Measurements from ENCODE around the gene SULT4A1.

DNA sequence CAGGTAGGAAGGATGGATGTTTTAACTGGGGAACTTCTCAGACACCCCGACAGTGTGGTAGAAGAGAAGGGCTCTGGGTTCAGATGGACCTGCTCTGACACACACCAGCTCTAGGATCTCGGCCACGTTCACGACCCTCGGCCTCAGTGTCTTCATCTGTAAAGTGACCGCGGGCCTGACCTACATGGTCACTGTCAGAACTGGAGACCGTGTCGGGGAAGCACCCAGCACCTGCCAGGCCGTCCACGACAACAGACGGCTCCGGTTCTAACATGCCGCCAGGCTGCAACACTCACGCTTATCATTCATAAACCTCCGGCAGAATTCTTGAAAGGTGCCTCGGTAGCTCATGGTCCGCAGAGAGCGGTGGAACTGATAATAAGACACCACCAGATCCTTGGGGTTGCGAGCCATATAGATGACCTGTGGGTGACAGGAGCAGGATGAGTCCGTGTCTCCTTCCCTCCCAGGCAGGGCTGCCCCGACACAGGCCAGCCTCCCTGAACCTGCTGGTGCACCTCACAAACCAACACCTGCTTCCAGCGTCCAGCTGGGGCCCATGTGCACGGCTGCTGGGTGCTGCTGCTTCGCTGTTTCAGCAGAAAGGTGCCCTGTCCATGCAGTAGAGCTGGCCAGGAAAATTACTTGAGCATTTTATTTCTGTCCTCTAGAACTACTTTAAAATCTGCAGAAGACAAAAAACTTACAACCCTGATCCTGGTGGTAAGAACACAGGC, 23.6 kb downstream of the SULT4A1 start:
- TF ChIP-seq, protein P1, sequence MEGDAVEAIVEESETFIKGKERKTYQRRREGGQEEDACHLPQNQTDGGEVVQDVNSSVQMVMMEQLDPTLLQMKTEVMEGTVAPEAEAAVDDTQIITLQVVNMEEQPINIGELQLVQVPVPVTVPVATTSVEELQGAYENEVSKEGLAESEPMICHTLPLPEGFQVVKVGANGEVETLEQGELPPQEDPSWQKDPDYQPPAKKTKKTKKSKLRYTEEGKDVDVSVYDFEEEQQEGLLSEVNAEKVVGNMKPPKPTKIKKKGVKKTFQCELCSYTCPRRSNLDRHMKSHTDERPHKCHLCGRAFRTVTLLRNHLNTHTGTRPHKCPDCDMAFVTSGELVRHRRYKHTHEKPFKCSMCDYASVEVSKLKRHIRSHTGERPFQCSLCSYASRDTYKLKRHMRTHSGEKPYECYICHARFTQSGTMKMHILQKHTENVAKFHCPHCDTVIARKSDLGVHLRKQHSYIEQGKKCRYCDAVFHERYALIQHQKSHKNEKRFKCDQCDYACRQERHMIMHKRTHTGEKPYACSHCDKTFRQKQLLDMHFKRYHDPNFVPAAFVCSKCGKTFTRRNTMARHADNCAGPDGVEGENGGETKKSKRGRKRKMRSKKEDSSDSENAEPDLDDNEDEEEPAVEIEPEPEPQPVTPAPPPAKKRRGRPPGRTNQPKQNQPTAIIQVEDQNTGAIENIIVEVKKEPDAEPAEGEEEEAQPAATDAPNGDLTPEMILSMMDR (IDR thresholded peaks at IDR 0.05 in 2 of 3, conservative IDR thresholded peaks at IDR 0.05 in 1 of 3; ENCODE audit: borderline replicate concordance in 1 of 3, insufficient read depth in 1 of 3, low read depth in 2 of 3, low read length in 2 of 3): no peak
- TF ChIP-seq EZH2phosphoT487 (IDR thresholded peaks at IDR 0.05; ENCODE audit: borderline replicate concordance) (no peak), JUND (IDR thresholded peaks at IDR 0.05) (no peak), SRF (IDR thresholded peaks at IDR 0.05; ENCODE audit: low read depth) (no peak), RAD21 (IDR thresholded peaks at IDR 0.05; ENCODE audit: low read depth) (no peak)
- TF ChIP-seq, protein P2, sequence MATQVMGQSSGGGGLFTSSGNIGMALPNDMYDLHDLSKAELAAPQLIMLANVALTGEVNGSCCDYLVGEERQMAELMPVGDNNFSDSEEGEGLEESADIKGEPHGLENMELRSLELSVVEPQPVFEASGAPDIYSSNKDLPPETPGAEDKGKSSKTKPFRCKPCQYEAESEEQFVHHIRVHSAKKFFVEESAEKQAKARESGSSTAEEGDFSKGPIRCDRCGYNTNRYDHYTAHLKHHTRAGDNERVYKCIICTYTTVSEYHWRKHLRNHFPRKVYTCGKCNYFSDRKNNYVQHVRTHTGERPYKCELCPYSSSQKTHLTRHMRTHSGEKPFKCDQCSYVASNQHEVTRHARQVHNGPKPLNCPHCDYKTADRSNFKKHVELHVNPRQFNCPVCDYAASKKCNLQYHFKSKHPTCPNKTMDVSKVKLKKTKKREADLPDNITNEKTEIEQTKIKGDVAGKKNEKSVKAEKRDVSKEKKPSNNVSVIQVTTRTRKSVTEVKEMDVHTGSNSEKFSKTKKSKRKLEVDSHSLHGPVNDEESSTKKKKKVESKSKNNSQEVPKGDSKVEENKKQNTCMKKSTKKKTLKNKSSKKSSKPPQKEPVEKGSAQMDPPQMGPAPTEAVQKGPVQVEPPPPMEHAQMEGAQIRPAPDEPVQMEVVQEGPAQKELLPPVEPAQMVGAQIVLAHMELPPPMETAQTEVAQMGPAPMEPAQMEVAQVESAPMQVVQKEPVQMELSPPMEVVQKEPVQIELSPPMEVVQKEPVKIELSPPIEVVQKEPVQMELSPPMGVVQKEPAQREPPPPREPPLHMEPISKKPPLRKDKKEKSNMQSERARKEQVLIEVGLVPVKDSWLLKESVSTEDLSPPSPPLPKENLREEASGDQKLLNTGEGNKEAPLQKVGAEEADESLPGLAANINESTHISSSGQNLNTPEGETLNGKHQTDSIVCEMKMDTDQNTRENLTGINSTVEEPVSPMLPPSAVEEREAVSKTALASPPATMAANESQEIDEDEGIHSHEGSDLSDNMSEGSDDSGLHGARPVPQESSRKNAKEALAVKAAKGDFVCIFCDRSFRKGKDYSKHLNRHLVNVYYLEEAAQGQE (IDR thresholded peaks at IDR 0.05; ENCODE audit: low read depth): no peak

All from HCT116 (cell line).